ENCODE results near the gene PLEKHM1.
"Not testable (repeated sequence)": the region's sequence is repeated elsewhere in the genome, so short reads cannot be mapped to it uniquely, and the experiment has no call there.

The PLEKHM1 gene

GRCh38 chr17:45490615-45491433 is at the start of gene PLEKHM1:
TSS of gene PLEKHM1 (minus strand) at chr17:45490721. CDS start at chr17:45482484, 8,237 bp downstream.
- DNase-seq, result peak; percentile 86

- DNase-seq, result not testable (repeated sequence)
Observed at GRCh38 chr17:45538168-45538567, 47.6 kb upstream of the PLEKHM1 start.

- not testable (repeated sequence) for DNase-seq
Observed at GRCh38 chr17:45506072-45506471, 15.6 kb upstream of the PLEKHM1 start.

- DNase-seq, result not testable (repeated sequence)
Observed at GRCh38 chr17:45505183-45505582, 14.7 kb upstream of the PLEKHM1 start.

- DNase-seq, result not testable (repeated sequence)
Observed at GRCh38 chr17:45501092-45501707, 10.7 kb upstream of the PLEKHM1 start.

- not testable (repeated sequence) for DNase-seq
Observed at GRCh38 chr17:45500478-45500877, 10.0 kb upstream of the PLEKHM1 start.

GRCh38 chr17:45499208-45499607 is 8.7 kb upstream of the PLEKHM1 start:
- DNase-seq, result not testable (repeated sequence)

GRCh38 chr17:45498377-45498776 is 7.9 kb upstream of the PLEKHM1 start:
- DNase-seq, result not testable (repeated sequence)

DNA sequence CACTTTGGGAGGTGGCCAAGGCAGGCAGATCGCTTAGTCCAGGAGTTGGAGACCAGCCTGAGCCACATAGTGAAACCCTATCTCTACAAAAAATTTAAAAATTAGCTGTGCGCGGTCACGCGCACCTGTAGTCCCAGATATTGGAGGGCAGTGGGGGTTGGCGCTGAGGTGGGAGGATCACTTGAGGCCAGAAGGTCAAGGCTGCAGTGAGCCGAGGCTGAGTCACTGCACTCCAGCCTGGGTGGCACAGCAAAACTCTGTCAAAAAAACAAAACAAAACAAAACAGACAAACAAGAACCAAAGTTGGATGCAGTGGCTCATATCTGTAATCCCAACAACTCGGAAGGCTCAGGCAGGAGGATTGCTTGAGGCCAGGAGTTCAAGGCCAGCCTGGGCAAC is 6.9 kb upstream of the PLEKHM1 start:
- DNase-seq, result not testable (repeated sequence)

DNA sequence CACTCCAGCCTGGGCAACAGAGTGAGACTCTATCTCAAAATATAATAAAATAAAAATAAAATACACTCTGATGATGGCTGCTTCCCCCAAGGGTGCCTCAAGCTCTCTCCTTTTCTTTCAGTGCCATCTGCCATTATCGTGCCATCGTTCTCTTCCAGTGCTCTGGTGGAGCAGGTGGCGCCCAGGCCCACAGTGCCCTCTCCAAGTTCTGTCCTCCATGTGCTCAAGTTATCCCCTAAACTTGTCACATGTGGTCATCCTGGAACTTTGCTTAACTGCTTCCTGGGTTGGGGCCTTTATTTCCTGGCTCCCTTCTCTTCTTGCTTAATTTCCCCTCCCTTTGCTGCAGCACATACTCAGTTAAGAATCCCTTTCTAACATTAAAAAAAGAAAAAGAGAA is 6.0 kb upstream of the PLEKHM1 start:
- DNase-seq, result not testable (repeated sequence)

- DNase-seq, result not testable (repeated sequence)
Observed at GRCh38 chr17:45494556-45494955, 4.0 kb upstream of the PLEKHM1 start.

- DNase-seq, result not testable (repeated sequence)
Observed at GRCh38 chr17:45492156-45492555, 1.6 kb upstream of the PLEKHM1 start.

DNA sequence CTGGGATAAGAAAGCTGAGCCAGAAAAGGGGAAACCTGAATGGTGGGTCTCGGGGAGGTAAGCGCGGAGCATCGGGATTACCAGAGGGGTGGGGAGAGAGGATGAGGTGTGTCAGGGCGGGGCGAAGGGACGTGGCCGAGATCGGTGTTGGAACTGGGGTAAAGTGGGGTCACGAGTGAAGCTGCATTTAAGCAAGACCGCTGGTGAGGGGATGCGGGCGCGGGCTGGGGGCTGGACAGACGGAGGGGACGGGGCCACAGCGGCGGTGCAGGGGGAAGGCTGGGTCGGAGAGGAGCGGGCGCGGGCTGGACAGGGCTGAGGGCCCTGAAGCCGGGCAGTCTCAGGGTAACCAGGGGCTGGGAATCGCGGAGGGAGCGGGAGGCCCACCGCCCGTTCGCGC is 323 bp downstream of the PLEKHM1 start:
- peak; percentile 54 for DNase-seq

GRCh38 chr17:45487704-45488103 is 2.8 kb downstream of the PLEKHM1 start:
- DNase-seq, result peak; percentile 46

GRCh38 chr17:45483591-45484216 is 6.8 kb downstream of the PLEKHM1 start:
- DNase-seq, result not testable (repeated sequence)

DNA sequence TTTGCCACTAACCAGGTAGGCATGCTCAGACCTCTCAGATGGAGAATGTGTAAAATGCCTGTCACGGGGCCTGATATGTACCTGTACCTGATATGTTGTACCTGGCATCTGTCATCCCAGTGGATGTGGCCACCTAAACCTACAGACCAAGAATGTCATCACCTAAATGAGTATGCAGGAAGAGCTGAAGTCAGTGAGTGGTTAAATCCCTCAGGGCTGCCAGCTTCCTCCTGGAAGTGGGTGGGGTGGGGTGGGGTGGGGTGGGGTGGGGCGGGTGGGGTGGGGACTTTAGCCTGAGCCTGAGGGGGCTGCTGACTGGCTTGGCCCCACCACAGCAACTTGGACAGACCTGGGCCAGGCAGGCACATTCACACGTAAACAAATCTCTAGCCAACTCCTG is 7.3 kb downstream of the PLEKHM1 start:
- DNase-seq, result not testable (repeated sequence)

GRCh38 chr17:45482317-45482716 is 8.2 kb downstream of the PLEKHM1 start:
- not testable (repeated sequence) for DNase-seq

DNA sequence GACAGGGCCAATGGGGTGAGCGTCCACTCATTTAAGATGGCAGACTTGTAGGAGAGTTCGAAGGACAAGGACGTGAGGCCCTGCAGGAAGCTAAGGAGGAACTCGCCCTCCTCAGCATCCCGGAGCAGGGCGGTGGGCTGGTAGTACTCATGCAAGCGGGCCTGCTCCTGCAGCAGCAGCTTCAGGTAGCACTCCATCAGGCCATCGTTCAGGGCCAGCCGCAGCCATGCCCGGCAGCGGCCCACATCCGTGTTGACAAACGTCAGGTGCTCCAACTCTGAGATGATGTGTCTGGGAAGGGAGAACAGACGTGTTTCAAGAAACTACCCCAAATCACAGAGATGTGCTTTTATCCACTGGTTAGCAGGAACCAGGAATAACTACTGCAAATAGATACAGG is 15.1 kb downstream of the PLEKHM1 start:
- DNase-seq, result not testable (repeated sequence)

DNA sequence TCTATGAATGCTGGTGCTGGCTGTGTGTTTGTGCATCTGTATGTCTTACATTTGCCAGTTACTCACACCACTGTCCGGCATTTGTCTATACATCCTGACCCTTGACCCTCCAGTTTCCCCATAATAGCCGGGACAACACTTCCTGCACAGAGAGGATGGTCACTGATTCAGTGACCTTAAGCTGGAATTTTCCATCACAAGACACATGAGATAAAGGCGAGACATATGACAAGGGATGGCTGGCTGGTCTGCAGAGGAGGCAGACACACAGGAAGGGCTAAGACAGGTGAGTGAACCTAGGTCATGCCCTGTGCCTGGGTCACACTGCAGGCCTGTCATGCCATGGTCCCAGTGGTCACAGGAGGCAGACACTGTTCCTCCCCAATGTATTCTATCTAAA is 18.3 kb downstream of the PLEKHM1 start:
- DNase-seq, result not testable (repeated sequence)

GRCh38 chr17:45469204-45469563 is 21.3 kb downstream of the PLEKHM1 start:
- DNase-seq, result not testable (repeated sequence)

DNA sequence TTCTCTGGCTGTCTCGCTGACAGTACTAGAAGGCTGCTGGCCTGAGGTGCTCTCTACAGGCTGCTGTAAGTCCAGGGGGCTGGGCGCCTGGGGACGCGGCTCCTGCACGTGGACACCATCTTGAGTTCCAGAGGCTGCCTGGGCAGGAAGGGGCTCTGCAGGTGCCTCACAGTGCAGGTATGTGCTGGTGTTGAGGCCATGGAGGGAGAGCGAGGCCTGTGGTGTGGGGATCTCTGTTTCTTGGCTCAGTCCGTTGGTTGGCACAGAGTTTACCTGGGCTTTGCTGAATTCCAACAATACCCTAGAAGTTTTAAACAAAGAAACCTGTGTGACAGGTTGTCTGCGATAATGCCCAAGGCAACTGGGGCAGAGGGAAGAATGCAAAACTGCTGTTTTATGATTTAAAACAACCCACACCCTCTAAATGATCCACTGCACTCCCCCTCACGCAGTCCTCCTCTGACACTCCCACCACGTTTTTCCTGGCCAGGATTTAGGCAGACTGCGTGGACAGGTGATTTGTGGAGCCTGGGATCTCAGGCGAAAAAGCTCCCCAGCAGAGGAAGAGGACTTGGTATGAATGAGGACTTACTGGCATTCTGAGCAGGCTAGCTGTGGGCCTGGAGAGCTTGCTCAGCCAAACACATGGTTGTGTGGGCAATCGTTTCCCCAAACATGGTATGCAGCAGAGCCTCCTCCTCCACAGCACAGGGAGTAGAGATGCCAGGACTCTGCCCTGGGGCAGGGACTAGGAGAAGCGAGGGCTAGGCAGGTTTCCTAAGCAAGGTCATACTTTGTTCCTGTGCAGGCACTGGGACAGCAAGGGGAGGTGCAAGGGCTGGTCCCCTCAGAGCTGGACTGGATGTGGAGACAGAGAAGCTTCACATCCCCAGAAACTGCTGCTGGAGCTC is 22.0 kb downstream of the PLEKHM1 start:
- not testable (repeated sequence) for DNase-seq

- not testable (repeated sequence) for DNase-seq
Observed at GRCh38 chr17:45461524-45462327, 28.8 kb downstream of the PLEKHM1 start.
